ENCODE data around the gene KRTAP15-1.

DNA sequence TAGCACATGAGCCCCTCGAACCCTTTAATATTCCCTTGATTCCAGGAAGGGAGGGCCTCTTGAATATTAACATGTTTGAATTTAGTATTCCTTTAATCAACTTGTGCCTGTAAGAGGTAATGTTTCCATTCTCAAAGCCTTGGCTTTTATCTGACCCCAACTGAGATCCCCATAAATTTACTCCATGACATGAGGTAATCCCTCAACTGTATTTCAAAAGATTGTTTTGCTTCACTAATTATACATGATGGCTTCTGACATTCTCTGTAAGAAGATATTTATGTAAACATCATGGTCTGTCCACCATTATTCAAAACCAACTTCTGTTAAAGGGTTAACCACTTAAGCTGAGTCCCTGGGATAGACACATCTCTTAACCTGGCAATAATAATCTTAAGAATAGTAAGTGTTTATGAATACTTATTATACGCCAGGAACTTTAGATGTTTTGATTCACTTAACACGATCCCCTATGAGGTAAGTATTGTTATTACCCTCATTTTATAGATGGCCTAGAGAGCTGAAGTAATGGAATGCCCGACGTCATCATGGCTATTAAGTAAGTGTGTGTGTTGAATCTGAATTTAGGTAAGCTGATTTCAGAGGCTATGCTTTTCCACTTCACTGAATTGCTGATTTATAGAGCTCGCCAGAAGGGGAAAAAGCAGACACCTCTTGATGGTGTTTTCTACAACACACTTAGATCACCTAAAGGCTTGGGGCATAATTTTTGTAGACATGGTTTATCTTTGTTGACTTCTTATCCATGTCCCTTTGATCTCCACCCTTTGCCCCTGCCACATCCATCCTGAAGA lies 29.0 kb downstream of the KRTAP15-1 start:
- TF ChIP-seq, protein P1, sequence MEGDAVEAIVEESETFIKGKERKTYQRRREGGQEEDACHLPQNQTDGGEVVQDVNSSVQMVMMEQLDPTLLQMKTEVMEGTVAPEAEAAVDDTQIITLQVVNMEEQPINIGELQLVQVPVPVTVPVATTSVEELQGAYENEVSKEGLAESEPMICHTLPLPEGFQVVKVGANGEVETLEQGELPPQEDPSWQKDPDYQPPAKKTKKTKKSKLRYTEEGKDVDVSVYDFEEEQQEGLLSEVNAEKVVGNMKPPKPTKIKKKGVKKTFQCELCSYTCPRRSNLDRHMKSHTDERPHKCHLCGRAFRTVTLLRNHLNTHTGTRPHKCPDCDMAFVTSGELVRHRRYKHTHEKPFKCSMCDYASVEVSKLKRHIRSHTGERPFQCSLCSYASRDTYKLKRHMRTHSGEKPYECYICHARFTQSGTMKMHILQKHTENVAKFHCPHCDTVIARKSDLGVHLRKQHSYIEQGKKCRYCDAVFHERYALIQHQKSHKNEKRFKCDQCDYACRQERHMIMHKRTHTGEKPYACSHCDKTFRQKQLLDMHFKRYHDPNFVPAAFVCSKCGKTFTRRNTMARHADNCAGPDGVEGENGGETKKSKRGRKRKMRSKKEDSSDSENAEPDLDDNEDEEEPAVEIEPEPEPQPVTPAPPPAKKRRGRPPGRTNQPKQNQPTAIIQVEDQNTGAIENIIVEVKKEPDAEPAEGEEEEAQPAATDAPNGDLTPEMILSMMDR (IDR thresholded peaks at IDR 0.05; ENCODE audit: insufficient read depth, low read length): no peak
- TF ChIP-seq, protein P2, sequence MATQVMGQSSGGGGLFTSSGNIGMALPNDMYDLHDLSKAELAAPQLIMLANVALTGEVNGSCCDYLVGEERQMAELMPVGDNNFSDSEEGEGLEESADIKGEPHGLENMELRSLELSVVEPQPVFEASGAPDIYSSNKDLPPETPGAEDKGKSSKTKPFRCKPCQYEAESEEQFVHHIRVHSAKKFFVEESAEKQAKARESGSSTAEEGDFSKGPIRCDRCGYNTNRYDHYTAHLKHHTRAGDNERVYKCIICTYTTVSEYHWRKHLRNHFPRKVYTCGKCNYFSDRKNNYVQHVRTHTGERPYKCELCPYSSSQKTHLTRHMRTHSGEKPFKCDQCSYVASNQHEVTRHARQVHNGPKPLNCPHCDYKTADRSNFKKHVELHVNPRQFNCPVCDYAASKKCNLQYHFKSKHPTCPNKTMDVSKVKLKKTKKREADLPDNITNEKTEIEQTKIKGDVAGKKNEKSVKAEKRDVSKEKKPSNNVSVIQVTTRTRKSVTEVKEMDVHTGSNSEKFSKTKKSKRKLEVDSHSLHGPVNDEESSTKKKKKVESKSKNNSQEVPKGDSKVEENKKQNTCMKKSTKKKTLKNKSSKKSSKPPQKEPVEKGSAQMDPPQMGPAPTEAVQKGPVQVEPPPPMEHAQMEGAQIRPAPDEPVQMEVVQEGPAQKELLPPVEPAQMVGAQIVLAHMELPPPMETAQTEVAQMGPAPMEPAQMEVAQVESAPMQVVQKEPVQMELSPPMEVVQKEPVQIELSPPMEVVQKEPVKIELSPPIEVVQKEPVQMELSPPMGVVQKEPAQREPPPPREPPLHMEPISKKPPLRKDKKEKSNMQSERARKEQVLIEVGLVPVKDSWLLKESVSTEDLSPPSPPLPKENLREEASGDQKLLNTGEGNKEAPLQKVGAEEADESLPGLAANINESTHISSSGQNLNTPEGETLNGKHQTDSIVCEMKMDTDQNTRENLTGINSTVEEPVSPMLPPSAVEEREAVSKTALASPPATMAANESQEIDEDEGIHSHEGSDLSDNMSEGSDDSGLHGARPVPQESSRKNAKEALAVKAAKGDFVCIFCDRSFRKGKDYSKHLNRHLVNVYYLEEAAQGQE (IDR thresholded peaks at IDR 0.05; ENCODE audit: insufficient replicate concordance, low read depth): no peak
- no peak for TF ChIP-seq POLR2AphosphoS5 (IDR thresholded peaks at IDR 0.05; ENCODE audit: low read depth)
- TF ChIP-seq GABPA (IDR thresholded peaks at IDR 0.05; ENCODE audit: low read depth): no peak

Measured in HL-60 (cell line).